Measurements from ENCODE around the gene ABCB10. TPM values are rescaled to one million over a fixed set of nuclear protein-coding genes. Genes with fewer than 3 reads are reported as not detected.

ABCB10 gene
- total and polyA plus RNA-seq, 2 experiments from 2014 or later = 4.7 to 9.7 TPM

DNA sequence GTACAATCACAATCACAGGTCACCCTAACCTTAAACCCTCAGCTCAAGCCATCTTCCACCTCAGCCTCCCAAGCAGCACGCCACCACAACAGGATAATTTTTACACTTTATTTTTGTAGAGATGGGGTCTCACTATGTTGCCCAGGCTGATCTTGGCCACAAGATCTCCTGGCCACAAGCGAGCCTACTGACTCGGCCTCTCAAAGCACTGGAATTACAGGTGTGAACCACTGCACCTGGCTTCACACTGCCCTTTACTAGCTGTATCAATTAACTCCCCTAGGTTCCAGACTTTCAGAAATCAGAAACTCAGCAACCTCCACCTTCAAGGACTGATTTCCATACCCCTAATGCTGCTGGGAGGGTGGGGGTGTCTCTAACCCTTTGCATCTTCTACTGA lies 87.3 kb downstream of the ABCB10 start (continued):
- TF ChIP-seq, protein P1, sequence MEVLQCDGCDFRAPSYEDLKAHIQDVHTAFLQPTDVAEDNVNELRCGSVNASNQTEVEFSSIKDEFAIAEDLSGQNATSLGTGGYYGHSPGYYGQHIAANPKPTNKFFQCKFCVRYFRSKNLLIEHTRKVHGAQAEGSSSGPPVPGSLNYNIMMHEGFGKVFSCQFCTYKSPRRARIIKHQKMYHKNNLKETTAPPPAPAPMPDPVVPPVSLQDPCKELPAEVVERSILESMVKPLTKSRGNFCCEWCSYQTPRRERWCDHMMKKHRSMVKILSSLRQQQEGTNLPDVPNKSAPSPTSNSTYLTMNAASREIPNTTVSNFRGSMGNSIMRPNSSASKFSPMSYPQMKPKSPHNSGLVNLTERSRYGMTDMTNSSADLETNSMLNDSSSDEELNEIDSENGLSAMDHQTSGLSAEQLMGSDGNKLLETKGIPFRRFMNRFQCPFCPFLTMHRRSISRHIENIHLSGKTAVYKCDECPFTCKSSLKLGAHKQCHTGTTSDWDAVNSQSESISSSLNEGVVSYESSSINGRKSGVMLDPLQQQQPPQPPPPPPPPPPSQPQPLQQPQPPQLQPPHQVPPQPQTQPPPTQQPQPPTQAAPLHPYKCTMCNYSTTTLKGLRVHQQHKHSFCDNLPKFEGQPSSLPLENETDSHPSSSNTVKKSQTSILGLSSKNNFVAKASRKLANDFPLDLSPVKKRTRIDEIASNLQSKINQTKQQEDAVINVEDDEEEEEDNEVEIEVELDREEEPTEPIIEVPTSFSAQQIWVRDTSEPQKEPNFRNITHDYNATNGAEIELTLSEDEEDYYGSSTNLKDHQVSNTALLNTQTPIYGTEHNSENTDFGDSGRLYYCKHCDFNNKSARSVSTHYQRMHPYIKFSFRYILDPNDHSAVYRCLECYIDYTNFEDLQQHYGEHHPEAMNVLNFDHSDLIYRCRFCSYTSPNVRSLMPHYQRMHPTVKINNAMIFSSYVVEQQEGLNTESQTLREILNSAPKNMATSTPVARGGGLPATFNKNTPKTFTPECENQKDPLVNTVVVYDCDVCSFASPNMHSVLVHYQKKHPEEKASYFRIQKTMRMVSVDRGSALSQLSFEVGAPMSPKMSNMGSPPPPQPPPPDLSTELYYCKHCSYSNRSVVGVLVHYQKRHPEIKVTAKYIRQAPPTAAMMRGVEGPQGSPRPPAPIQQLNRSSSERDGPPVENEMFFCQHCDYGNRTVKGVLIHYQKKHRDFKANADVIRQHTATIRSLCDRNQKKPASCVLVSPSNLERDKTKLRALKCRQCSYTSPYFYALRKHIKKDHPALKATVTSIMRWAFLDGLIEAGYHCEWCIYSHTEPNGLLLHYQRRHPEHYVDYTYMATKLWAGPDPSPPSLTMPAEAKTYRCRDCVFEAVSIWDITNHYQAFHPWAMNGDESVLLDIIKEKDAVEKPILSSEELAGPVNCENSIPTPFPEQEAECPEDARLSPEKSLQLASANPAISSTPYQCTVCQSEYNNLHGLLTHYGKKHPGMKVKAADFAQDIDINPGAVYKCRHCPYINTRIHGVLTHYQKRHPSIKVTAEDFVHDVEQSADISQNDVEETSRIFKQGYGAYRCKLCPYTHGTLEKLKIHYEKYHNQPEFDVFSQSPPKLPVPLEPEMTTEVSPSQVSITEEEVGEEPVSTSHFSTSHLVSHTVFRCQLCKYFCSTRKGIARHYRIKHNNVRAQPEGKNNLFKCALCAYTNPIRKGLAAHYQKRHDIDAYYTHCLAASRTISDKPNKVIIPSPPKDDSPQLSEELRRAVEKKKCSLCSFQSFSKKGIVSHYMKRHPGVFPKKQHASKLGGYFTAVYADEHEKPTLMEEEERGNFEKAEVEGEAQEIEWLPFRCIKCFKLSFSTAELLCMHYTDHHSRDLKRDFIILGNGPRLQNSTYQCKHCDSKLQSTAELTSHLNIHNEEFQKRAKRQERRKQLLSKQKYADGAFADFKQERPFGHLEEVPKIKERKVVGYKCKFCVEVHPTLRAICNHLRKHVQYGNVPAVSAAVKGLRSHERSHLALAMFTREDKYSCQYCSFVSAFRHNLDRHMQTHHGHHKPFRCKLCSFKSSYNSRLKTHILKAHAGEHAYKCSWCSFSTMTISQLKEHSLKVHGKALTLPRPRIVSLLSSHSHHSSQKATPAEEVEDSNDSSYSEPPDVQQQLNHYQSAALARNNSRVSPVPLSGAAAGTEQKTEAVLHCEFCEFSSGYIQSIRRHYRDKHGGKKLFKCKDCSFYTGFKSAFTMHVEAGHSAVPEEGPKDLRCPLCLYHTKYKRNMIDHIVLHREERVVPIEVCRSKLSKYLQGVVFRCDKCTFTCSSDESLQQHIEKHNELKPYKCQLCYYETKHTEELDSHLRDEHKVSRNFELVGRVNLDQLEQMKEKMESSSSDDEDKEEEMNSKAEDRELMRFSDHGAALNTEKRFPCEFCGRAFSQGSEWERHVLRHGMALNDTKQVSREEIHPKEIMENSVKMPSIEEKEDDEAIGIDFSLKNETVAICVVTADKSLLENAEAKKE (CRISPR knock-in tag; IDR thresholded peaks at IDR 0.05) = no peak
- no peak for TF ChIP-seq ZNF331 (CRISPR knock-in tag; IDR thresholded peaks at IDR 0.05; ENCODE audit: low read depth)
- TF ChIP-seq, protein P2, sequence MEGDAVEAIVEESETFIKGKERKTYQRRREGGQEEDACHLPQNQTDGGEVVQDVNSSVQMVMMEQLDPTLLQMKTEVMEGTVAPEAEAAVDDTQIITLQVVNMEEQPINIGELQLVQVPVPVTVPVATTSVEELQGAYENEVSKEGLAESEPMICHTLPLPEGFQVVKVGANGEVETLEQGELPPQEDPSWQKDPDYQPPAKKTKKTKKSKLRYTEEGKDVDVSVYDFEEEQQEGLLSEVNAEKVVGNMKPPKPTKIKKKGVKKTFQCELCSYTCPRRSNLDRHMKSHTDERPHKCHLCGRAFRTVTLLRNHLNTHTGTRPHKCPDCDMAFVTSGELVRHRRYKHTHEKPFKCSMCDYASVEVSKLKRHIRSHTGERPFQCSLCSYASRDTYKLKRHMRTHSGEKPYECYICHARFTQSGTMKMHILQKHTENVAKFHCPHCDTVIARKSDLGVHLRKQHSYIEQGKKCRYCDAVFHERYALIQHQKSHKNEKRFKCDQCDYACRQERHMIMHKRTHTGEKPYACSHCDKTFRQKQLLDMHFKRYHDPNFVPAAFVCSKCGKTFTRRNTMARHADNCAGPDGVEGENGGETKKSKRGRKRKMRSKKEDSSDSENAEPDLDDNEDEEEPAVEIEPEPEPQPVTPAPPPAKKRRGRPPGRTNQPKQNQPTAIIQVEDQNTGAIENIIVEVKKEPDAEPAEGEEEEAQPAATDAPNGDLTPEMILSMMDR (conservative IDR thresholded peaks at IDR 0.05; ENCODE audit: low read depth in 2 of 2) = no peak
- TF ChIP-seq STAT1 (IDR thresholded peaks at IDR 0.05; ENCODE audit: unreplicated experiment) = no peak
- no peak for TF ChIP-seq JUNB (IDR thresholded peaks at IDR 0.05; ENCODE audit: unreplicated experiment)
- no peak for TF ChIP-seq ZNF114 (CRISPR knock-in tag; IDR thresholded peaks at IDR 0.05)

DNA sequence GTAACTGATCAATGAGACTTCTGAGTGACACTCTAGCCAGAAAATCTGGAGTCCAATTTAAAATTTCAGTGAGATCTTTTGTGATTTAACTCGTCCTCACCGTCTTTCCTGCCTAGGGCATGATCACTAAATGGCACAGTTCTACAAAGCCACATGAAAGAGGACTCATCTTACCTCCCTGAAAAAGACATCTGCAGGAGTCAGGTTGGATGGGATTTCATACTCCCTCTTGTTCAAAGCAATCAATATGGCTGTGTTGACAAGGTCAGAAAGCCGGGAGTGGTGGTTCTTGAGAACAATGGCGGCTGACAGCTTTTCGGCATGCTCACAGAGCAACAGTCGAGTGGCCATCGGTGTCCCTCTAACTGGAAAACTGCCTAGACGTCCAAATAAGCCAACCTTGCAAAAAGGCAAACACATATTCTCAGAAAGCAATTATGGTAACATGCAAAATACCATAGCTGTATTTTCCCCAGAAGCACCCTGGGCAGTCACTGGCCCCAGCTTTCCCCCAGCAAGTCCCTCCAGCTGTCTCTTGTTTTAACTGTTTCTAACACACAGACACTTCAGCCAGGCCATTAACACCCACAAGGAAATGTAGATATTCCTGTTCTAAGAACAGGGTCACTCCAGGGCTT lies 88.0 kb downstream of the ABCB10 start:
- Histone ChIP-seq H3F3A (replicated peaks; ENCODE audit: low read depth) (no peaks in the 10 kb centered on the region), H3K27ac (ENCODE audit: low read depth) (no peak overlapping the region), H3K79me2 (replicated peaks; ENCODE audit: insufficient read depth) (no peaks in the 10 kb centered on the region), H3K4me2 (no peak overlapping the region), H3K9me2 (ENCODE audit: insufficient read depth) (no peaks in the 10 kb centered on the region), H3K36me3 (ENCODE audit: insufficient read depth) (peaks cover 12% of the 10 kb centered on the region), H3K4me1 (ENCODE audit: insufficient read depth) (no peaks in the 10 kb centered on the region), H2AFZ (no peak overlapping the region), H3K27me3 (ENCODE audit: insufficient read depth) (no peaks in the 10 kb centered on the region), H4K20me1 (replicated peaks; ENCODE audit: insufficient read depth) (peaks cover 8% of the 10 kb centered on the region), H3K4me3 (no peak overlapping the region)
- DNase-seq (ENCODE audit: low spot score) (no peak), ATAC-seq (no peak)
- no peaks in the 10 kb centered on the region for H3K4me1 Mint-ChIP-seq
- H3K27ac Mint-ChIP-seq = no peak overlapping the region
- H3K27me3 Mint-ChIP-seq (ENCODE audit: insufficient read depth, low read depth, poor library complexity) = peaks cover 4% of the 10 kb centered on the region
- H3K4me3 Mint-ChIP-seq = no peak overlapping the region
- no peak for TF ChIP-seq ZNF331 (CRISPR knock-in tag; IDR thresholded peaks at IDR 0.05; ENCODE audit: low read depth)
- TF ChIP-seq POLR2AphosphoS5 (IDR thresholded peaks at IDR 0.05; ENCODE audit: low read depth) = no peak
- TF ChIP-seq, protein P2 (conservative IDR thresholded peaks at IDR 0.05; ENCODE audit: low read depth in 2 of 2) = no peak
- no peak for TF ChIP-seq EZH2 (IDR thresholded peaks at IDR 0.05; ENCODE audit: low read depth, unreplicated experiment)
- no peak for TF ChIP-seq ZNF114 (CRISPR knock-in tag; IDR thresholded peaks at IDR 0.05)
- H3K9me3 Mint-ChIP-seq = no peaks in the 10 kb centered on the region
- H3K36me3 Mint-ChIP-seq (ENCODE audit: low read depth) = peaks cover 55% of the 10 kb centered on the region

Measured in GM23338 (cell line).